ENCODE measurements around the gene GPR143. TPM values are rescaled to one million over a fixed set of nuclear protein-coding genes. Genes with fewer than 3 reads are reported as not detected.

Gene GPR143
- total and polyA plus RNA-seq, 4 donors = 0.33 to 1.4 (median 0.48) TPM

GRCh38 chrX:9786798-9787635, 21.4 kb upstream of the GPR143 start:
- H3K27me3 ChIP-seq (ENCODE audit: control insufficient read depth in 4 of 4, insufficient read depth in 4 of 4, low read length in 3 of 4) = peaks cover 0 to 3% (median 0%) of the 10 kb centered on the region in 4 donors
- H3K36me3 ChIP-seq (ENCODE audit: control insufficient read depth in 4 of 4, insufficient read depth in 3 of 4, low read depth in 1 of 4, low read length in 3 of 4) = no peaks in the 10 kb centered on the region
- WGBS = 2% methylated on average over 42 of the region's 45 CpGs
- H3K9ac ChIP-seq (ENCODE audit: low read depth in 1 of 2, low read length in 2 of 2) = peak overlapping the region; percentile 37 to 59
- H3K4me1 ChIP-seq (ENCODE audit: control insufficient read depth in 4 of 4, insufficient read depth in 4 of 4, low read length in 3 of 4) = peaks cover 6 to 36% (median 20%) of the 10 kb centered on the region in 4 donors
- peak overlapping the region; percentile 82 to 83 for H3K27ac ChIP-seq (ENCODE audit: low read depth in 1 of 2, low read length in 2 of 2)
- TF ChIP-seq GABPA (IDR thresholded peaks at IDR 0.05 in 1 of 2, conservative IDR thresholded peaks at IDR 0.05 in 1 of 2) (no peak), ATF3 (IDR thresholded peaks at IDR 0.05) (no peak), SP1 (IDR thresholded peaks at IDR 0.05) (peak; percentile 22), REST (IDR thresholded peaks at IDR 0.05) (no peak), MAX (IDR thresholded peaks at IDR 0.05) (no peak), CTCF (IDR thresholded peaks at IDR 0.05; ENCODE audit: low read depth, low read length, missing input control) (no peak), RXRA (IDR thresholded peaks at IDR 0.05) (peak; percentile 33 to 35), NR2F2 (IDR thresholded peaks at IDR 0.05) (no peak), YY1 (IDR thresholded peaks at IDR 0.05) (no peak), JUND (IDR thresholded peaks at IDR 0.05) (no peak), FOXA1 (IDR thresholded peaks at IDR 0.05) (no peak), EGR1 (IDR thresholded peaks at IDR 0.05; ENCODE audit: low read depth in 2 of 2) (no peak), HNF4G (IDR thresholded peaks at IDR 0.05) (no peak), RAD21 (IDR thresholded peaks at IDR 0.05) (no peak), HNF4A (conservative IDR thresholded peaks at IDR 0.05) (peak in 1 of 2 donors; percentile 5), FOXA2 (IDR thresholded peaks at IDR 0.05) (no peak), TAF1 (conservative IDR thresholded peaks at IDR 0.05) (no peak), ZBTB33 (IDR thresholded peaks at IDR 0.05) (no peak)
- H3K4me3 ChIP-seq (ENCODE audit: low read depth in 1 of 3, low read length in 3 of 3) = peak overlapping the region; percentile 70 to 81 (median 75)
- DNase-seq (ENCODE audit: low spot score) = no peak
- H3K9me3 ChIP-seq (ENCODE audit: control insufficient read depth in 4 of 4, low read length in 3 of 4) = no peaks in the 10 kb centered on the region
